HFF-Myc (cell line): ENCODE measurements around the gene CHFR.
"Not testable (repeated sequence)": the region's sequence is repeated elsewhere in the genome, so short reads cannot be mapped to it uniquely, and the experiment has no call there.

ENCODE experiments used
- DNase-seq: peaks from one replicate; pipeline ENCODE4 v3.0.0-alpha.2; 2011; ENCODE audit warnings: low read depth; ENCODE audit errors: extremely low read depth
- H3K4me3 ChIP-seq: replicated peaks from 2 replicates; pipeline ENCODE4 v1.5.1; 2011; ENCODE audit warnings: low read depth, mild to moderate bottlenecking, control low read depth, low read length
- TF ChIP-seq, protein P1 (sequence below): IDR thresholded peaks from 2 replicates; pipeline ENCODE4 v1.5.1; 2012; ENCODE audit warnings: mild to moderate bottlenecking, low read depth, low read length, control low read depth; ENCODE audit errors: missing control alignments

The CHFR gene

DNA sequence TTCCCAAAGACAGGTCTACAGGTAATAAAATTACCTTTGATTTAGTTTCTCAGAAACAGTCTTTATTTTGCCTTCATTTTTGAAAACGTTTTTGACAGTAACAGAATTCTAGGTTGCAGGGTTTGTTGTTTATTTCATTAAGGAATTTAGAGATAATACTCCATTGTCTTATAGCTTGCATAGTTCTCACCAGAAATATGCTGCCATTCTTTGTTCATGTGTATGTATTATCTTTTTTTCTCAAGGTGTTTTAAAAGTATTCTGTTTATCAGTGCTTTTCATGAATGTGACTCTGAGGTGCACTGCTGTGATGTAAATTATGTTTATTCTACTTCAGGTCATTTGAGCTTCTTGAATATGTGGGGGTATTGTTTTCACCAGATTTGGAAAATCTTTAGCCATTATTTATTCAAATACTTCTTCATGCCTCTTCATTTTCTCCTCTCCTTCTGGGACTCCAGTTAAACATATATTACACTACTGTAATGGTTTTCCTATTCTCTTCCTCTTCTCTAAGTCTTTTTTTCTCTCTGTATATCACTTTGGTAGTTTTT, 36.0 kb upstream of the CHFR start:
- DNase-seq, result no peak
- TF ChIP-seq, protein P1, sequence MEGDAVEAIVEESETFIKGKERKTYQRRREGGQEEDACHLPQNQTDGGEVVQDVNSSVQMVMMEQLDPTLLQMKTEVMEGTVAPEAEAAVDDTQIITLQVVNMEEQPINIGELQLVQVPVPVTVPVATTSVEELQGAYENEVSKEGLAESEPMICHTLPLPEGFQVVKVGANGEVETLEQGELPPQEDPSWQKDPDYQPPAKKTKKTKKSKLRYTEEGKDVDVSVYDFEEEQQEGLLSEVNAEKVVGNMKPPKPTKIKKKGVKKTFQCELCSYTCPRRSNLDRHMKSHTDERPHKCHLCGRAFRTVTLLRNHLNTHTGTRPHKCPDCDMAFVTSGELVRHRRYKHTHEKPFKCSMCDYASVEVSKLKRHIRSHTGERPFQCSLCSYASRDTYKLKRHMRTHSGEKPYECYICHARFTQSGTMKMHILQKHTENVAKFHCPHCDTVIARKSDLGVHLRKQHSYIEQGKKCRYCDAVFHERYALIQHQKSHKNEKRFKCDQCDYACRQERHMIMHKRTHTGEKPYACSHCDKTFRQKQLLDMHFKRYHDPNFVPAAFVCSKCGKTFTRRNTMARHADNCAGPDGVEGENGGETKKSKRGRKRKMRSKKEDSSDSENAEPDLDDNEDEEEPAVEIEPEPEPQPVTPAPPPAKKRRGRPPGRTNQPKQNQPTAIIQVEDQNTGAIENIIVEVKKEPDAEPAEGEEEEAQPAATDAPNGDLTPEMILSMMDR, result no peak
- no peak overlapping the region for H3K4me3 ChIP-seq

DNA sequence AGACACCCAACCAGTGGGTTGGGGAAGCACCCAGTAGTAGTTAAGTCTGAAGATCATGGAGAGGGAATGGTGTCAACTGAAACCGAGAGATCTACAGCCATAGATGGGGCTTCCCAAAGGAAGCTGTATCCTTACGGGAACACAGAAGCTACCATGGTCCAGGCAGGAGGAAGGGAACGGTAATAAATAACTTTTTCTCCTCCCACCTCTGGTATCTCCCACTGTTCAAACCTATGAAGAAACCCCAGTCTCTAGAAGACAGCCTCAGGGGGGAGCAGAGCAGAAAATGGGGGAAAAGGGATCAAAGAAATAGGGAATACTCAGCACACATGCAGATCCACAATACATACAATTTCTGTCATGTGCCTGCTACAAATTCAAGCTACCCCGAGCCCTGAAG, 35.3 kb upstream of the CHFR start:
- DNase-seq, result no peak
- TF ChIP-seq, protein P1, result no peak

DNA sequence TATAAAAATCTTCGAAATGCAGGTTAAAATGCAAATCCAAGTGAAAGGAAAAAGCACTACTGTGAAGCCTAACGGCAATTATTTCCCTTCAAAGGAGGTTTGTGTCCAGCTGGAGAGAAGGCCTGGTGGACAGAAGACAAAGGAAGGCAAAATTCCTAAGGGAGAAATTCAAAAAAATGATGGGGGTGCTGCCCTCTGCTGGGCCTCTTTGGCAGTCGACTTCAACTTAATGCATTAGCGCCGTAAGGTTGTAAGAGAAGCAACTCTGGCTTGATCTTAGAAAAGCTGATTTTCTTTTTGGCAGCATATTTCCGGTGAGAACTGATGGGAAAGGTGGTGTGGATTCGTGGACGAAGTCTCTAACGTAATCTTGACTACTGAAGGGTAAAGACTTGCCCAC, 34.3 kb upstream of the CHFR start:
- no peak for DNase-seq
- TF ChIP-seq, protein P1, result peak; percentile 17

More for the DNA sequence above, 35.3 kb upstream of the CHFR start:
- H3K4me3 ChIP-seq, result no peak overlapping the region

DNA sequence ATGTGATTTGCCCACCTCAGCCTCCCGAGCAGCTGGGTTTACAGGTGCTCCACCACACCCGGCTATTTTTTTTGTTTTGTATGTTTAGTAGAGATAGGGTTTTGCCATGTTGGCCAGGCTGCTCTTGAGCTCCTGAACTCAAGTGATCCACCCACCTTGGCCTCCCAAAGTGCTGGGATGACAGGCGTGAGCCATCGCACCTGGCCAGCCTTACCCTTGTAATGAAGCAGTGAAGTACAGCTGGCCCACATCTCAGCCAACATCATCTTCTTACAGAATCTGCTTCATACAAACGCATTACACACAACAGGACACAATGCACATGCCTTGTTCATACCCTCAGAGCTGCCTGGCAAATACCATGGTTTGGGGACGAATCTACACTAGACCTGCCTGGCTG, 31.3 kb upstream of the CHFR start:
- no peak for DNase-seq
- TF ChIP-seq, protein P1, result no peak
- no peak overlapping the region for H3K4me3 ChIP-seq

More for the DNA sequence above, 34.3 kb upstream of the CHFR start:
- H3K4me3 ChIP-seq, result no peak overlapping the region

DNA sequence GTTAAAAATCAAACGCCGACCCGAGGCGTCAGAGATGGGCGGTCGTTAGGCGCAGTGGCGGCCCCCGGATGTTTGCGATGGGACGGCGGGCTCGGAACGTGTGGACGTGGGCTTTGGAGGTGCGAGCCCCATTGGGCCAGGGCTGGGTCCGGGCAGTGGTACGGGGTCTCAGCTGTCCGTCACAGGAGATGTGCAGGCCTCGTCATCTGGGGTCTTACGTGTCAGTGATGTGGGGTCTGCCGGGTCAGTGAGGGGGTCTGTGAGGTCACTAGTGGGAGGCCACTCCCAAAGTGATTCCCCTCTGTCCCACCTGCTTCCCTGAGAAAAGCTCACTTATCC, 21.6 kb upstream of the CHFR start:
- DNase-seq, result no peak
- peak overlapping the region; percentile 65 for H3K4me3 ChIP-seq
- TF ChIP-seq, protein P1, result no peak

DNA sequence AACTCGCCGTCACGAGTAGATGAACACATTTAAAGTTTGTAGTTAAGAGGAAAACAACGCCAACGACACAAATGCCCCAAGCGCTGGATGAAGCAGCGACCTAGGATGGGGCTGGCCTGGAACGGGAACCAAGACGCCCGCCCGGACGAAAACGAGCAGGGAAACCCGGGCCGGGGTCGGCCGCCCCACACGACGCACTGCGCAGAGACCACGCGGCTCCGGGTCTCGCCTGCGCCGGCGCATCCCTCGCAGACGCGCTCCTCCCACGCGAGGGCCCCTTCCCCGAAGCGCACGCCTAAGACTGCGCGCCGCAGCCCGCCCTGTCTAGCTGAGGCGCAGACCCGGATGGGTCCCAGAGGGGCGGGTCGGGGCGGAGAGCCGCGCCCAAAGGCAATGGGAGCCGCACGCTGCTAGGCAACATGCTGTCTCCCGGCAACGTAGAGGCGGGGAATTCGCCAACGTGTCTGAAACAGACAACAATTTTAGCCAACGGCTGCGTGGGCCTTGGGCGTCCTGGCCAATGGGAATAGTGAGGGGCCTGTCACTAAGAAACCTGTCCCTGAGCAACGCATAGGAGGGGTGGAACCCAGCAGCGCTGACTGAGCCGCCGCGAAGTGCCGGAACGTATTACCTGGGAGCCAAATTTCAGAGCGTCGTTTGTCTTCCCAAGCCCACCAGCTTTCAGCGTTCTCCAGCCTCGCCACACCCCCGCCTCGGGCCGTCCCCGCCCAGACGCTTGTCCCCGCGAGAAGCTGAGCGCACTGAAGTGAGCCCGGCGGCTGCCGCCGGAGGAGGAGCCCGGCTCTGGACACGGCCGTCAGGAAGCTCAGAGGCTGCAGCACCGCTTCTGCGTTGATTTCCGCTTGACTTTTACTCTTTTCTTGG, 21.0 kb upstream of the CHFR start:
- DNase-seq, result peak; percentile 95
- TF ChIP-seq, protein P1, result no peak
- peak overlapping the region; percentile 65 for H3K4me3 ChIP-seq

DNA sequence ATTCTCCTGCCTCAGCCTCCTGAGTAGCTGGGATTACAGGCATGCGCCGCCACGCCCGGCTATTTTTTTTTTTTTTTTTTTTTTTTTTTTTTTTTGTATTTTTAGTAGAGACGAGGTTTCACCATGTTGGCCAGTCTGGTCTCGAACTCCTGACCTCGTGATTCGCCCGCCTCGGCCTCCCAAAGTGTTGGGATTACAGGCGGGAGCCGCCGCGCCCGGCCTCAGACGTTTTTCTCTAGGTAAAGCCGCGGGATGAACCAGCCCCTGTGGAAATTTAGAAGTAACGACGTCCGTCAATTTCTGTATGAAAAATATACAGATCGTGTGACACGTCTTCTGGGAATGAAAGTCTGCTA, 20.4 kb upstream of the CHFR start:
- peak overlapping the region; percentile 65 for H3K4me3 ChIP-seq
- not testable (repeated sequence) for DNase-seq
